IMR-90 (cell line): ENCODE data around the gene SRBD1. TPM values are rescaled to one million over a fixed set of nuclear protein-coding genes. Genes with fewer than 3 reads are reported as not detected.

ENCODE experiments used
- ATAC-seq: fragments of 200-7000 bp; cut with Tn5 transposase; 2 replicates; pipeline ENCODE4 v1.9.1; 2020; ENCODE audit warnings: low read depth, mild to moderate bottlenecking, moderate library complexity
- BruUV-seq: library from RNA; stranded (reverse); fragments of 400-500 nt; replicated peaks from 2 replicates; lab custom pipeline; 2021; lab: Mats Ljungman, UMichigan
- CTCF ChIA-PET: fragments of 300-600 bp; formaldehyde crosslinking; extraction: SDS; loops from one replicate; lab custom pipeline; 2021; ENCODE audit warnings: antibody characterized with exemption; lab: Yijun Ruan, JAX
- POLR2A ChIA-PET: fragments of 300-600 bp; sonication (Branson Sonifier 250); formaldehyde crosslinking; loops from one replicate; lab custom pipeline; 2022; ENCODE audit warnings: antibody characterized with exemption; ENCODE audit not compliant: unreplicated experiment; lab: Charles Lee
- DNase-seq: peaks from one replicate; pipeline ENCODE4 v3.0.0; 2013
- H2AFZ ChIP-seq: replicated peaks from 2 replicates; pipeline ENCODE3; 2013; ENCODE audit warnings: low read length, mild to moderate bottlenecking; ENCODE audit not compliant: poor library complexity
- H2AK5ac ChIP-seq: 2 replicates; pipeline ENCODE4 v1.6.1; 2013; ENCODE audit warnings: low read depth, low read length, inconsistent platforms
- H2AK9ac ChIP-seq: replicated peaks from 2 replicates; pipeline ENCODE3; 2013; ENCODE audit warnings: mild to moderate bottlenecking, low read depth, low read length, moderate library complexity; ENCODE audit not compliant: poor library complexity
- H2BK120ac ChIP-seq: 2 replicates; pipeline ENCODE4 v1.6.1; 2013; ENCODE audit warnings: low read depth, low read length, inconsistent platforms
- H2BK15ac ChIP-seq: 3 replicates; pipeline ENCODE4 v1.6.1; 2013; ENCODE audit warnings: low read depth, low read length, inconsistent platforms
- H2BK20ac ChIP-seq: 2 replicates; pipeline ENCODE4 v1.6.1; 2013; ENCODE audit warnings: low read depth, mild to moderate bottlenecking, inconsistent platforms, low read length, moderate library complexity
- H2BK5ac ChIP-seq: 2 replicates; pipeline ENCODE4 v1.6.1; 2013; ENCODE audit warnings: mild to moderate bottlenecking, low read depth, low read length, inconsistent platforms; ENCODE audit not compliant: poor library complexity, severe bottlenecking
- H3K14ac ChIP-seq: replicated peaks from 2 replicates; pipeline ENCODE4 v1.6.1; 2013; ENCODE audit warnings: low read depth, low read length, inconsistent platforms
- H3K18ac ChIP-seq: 2 replicates; pipeline ENCODE4 v1.6.1; 2013; ENCODE audit warnings: low read depth, low read length, control low read depth
- H3K23ac ChIP-seq: 2 replicates; pipeline ENCODE4 v1.6.1; 2013; ENCODE audit warnings: low read depth, low read length, inconsistent platforms
- H3K27ac ChIP-seq: 2 replicates; pipeline ENCODE4 v1.5.1; 2013; ENCODE audit warnings: mild to moderate bottlenecking, control low read depth, low read length; ENCODE audit not compliant: insufficient read depth
- H3K27me3 ChIP-seq: 2 replicates; pipeline ENCODE4 v1.6.1; 2013; ENCODE audit warnings: low read length; ENCODE audit not compliant: control insufficient read depth, insufficient read depth
- H3K36me3 ChIP-seq: 2 replicates; pipeline ENCODE4 v1.6.1; 2013; ENCODE audit warnings: low read length, mixed read lengths; ENCODE audit not compliant: control insufficient read depth, insufficient read depth
- H3K4ac ChIP-seq: 2 replicates; pipeline ENCODE4 v1.6.1; 2013; ENCODE audit warnings: low read depth, low read length, inconsistent platforms
- H3K4me1 ChIP-seq: 2 replicates; pipeline ENCODE4 v1.6.1; 2013; ENCODE audit warnings: low read length, mixed read lengths; ENCODE audit not compliant: control insufficient read depth, insufficient read depth
- H3K4me2 ChIP-seq: 2 replicates; pipeline ENCODE4 v1.6.1; 2013; ENCODE audit warnings: low read depth, mild to moderate bottlenecking, control low read depth, low read length, moderate library complexity
- H3K4me3 ChIP-seq: 2 replicates; pipeline ENCODE4 v1.5.1; 2013; ENCODE audit warnings: low read depth, mild to moderate bottlenecking, control low read depth, low read length, moderate library complexity; ENCODE audit not compliant: insufficient read depth
- H3K56ac ChIP-seq: 2 replicates; pipeline ENCODE4 v1.6.1; 2013; ENCODE audit warnings: low read length, inconsistent platforms; ENCODE audit not compliant: insufficient read depth; ENCODE audit errors: extremely low read depth
- H3K79me1 ChIP-seq, 2 experiments: 2 replicates each; pipeline ENCODE4 v1.6.1; 2013; ENCODE audit warnings: low read length in 2 of 2, inconsistent platforms in 1 of 2, low read depth in 1 of 2
- H3K9ac ChIP-seq: 2 replicates; pipeline ENCODE4 v1.6.1; 2013; ENCODE audit warnings: low read depth, low read length, control low read depth
- H3K9me1 ChIP-seq: 2 replicates; pipeline ENCODE4 v1.6.1; 2013; ENCODE audit warnings: low read length, inconsistent platforms; ENCODE audit not compliant: insufficient read depth
- H3K9me3 ChIP-seq: 2 replicates; pipeline ENCODE4 v1.6.1; 2013; ENCODE audit warnings: low read length; ENCODE audit not compliant: control insufficient read depth, insufficient read depth
- H4K20me1 ChIP-seq: 2 replicates; pipeline ENCODE4 v1.6.1; 2013; ENCODE audit warnings: low read length, inconsistent platforms; ENCODE audit not compliant: insufficient read depth
- H4K5ac ChIP-seq: 2 replicates; pipeline ENCODE4 v1.6.1; 2013; ENCODE audit warnings: mild to moderate bottlenecking, low read depth, low read length, control low read depth
- H4K8ac ChIP-seq, 2 experiments: 2 replicates each; pipeline ENCODE4 v1.6.1; 2013; ENCODE audit warnings: low read depth in 2 of 2, low read length in 2 of 2, control low read depth in 1 of 2, inconsistent platforms in 1 of 2
- H4K91ac ChIP-seq: 2 replicates; pipeline ENCODE4 v1.6.1; 2013; ENCODE audit warnings: low read depth, low read length, inconsistent platforms; ENCODE audit not compliant: insufficient read depth
- BHLHE40 ChIP-seq: fragments of 150-350 bp; IDR thresholded peaks from 2 replicates; pipeline ENCODE4 v1.6.1; 2016; ENCODE audit warnings: mild to moderate bottlenecking, low read depth, low read length
- CEBPB ChIP-seq: IDR thresholded peaks from 2 replicates; pipeline ENCODE4 v1.6.1; 2012; ENCODE audit warnings: low read depth, low read length, improper control_type of control experiment
- CHD1 ChIP-seq: IDR thresholded peaks from 2 replicates; pipeline ENCODE4 v1.6.1; 2012; ENCODE audit warnings: low read depth, low read length, improper control_type of control experiment
- MXI1 ChIP-seq: IDR thresholded peaks from 2 replicates; pipeline ENCODE4 v1.6.1; 2012; ENCODE audit warnings: low read depth, mild to moderate bottlenecking, low read length, moderate library complexity, borderline replicate concordance
- NFE2L2 ChIP-seq: fragments of 150-350 bp; IDR thresholded peaks from 2 replicates; pipeline ENCODE4 v1.6.1; 2016; ENCODE audit warnings: low read depth, mild to moderate bottlenecking, low read length
- POLR2A ChIP-seq: IDR thresholded peaks from 2 replicates; pipeline ENCODE4 v1.6.1; 2012; ENCODE audit warnings: mild to moderate bottlenecking, low read depth, low read length
- RCOR1 ChIP-seq: IDR thresholded peaks from 2 replicates; pipeline ENCODE4 v1.6.1; 2012; ENCODE audit warnings: mild to moderate bottlenecking, low read length, improper control_type of control experiment; ENCODE audit not compliant: insufficient replicate concordance
- RFX5 ChIP-seq: IDR thresholded peaks from 2 replicates; pipeline ENCODE4 v1.8.0; 2012; ENCODE audit warnings: low read depth, mild to moderate bottlenecking, low read length, moderate library complexity
- WGBS, 2 experiments: methylation state at CpG; one replicate each; pipeline versions ENCODE4 v1.1.5 to v1.1.7; 2013; ENCODE audit warnings: missing lambda C conversion rate in 2 of 2; ENCODE audit not compliant: insufficient read length in 1 of 2; ENCODE audit errors: extremely low coverage in 2 of 2; 5-methylcytosine and 5-hydroxymethylcytosine counted together
- dilution Hi-C: fragments of 300-500 bp; cut with HindIII; formaldehyde crosslinking; loops from one replicate; pipeline ENCODE4 v1.14.3; 2018; ENCODE audit warnings: low sequenced_read_pairs; ENCODE audit not compliant: unreplicated experiment
- in situ Hi-C: fragments of 300-500 bp; cut with MboI; formaldehyde crosslinking; loops from 3 replicates; pipeline ENCODE4 v1.14.3; 2019; ENCODE audit warnings: low sequenced_read_pairs, inconsistent platforms, mixed read lengths
- intact Hi-C: fragments of 100-400 bp; cut with micrococcal nuclease; formaldehyde crosslinking; loops from 2 replicates; pipeline ENCODE4 v1.10.0; 2022
- polyA plus RNA-seq, 3 experiments: library from polyadenylated mRNA; depleted of rRNA; stranded (reverse); fragments of >200 nt; gene quantifications; 2 replicates each; pipeline ENCODE4 v1.2.3, GENCODE V29; 2012; ENCODE audit warnings: low replicate concordance in 1 of 3
- total RNA-seq: library from RNA; depleted of rRNA; stranded (reverse); fragments of >200 nt; gene quantifications from 2 replicates; pipeline ENCODE4 v1.2.3, GENCODE V29; 2012

SRBD1 gene
- total and polyA plus RNA-seq, 2 of the 4 experiments (the other 2 are of a cell fraction): 3.5 to 14.7 TPM

DNA sequence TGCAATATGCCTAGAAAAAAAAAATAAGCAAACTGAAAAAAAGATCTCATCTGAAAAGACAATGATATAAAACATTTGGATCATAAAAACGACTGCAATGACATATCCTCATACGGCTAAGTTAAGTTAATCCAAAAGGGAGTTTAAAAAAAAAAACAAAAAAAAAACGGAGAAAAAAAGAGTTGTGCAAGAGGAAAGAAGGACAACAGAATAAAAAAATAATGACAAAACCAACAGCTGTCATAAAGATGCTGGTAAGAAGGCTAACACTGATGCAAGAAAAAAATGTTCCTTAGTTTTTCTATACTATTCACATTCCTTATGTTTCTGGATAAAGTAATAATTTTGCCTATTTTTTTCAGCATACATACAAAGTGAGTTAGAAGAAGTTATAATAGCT lies 192.5 kb downstream of the SRBD1 start:
- WGBS, 2 experiments: no CpG with 5 or more reads among the region's 3 CpGs
- ChIA-PET POLR2A (no interaction called here), CTCF (no interaction called here)
- intact Hi-C loops: no loop called here
- Histone ChIP-seq H4K5ac (no peak overlapping the region), H2BK120ac (no peak overlapping the region), H3K4me1 (no peaks in the 10 kb centered on the region; the same call in 1 of the 2 replicates), H2BK5ac (no peak overlapping the region), H3K14ac (no peak overlapping the region), H3K9me3 (no peaks in the 10 kb centered on the region), H2BK15ac (no peak overlapping the region), H3K9ac (no peak overlapping the region), H4K20me1 (no peaks in the 10 kb centered on the region), H2AFZ (no peak overlapping the region), H4K8ac (no peak overlapping the region), H3K36me3 (no peaks in the 10 kb centered on the region), H3K9me1 (no peaks in the 10 kb centered on the region), H3K56ac (no peak overlapping the region), H2BK20ac (no peak overlapping the region), H2AK5ac (no peak overlapping the region), H3K27ac (no peak overlapping the region), H3K27me3 (no peaks in the 10 kb centered on the region), H3K18ac (no peak overlapping the region), H3K79me1 (no peaks in the 10 kb centered on the region), H3K4ac (no peak overlapping the region), H2AK9ac (no peak overlapping the region), H3K4me2 (no peak overlapping the region), H3K4me3 (no peak overlapping the region), H4K91ac (no peak overlapping the region), H3K23ac (no peak overlapping the region)
- DNase-seq (no peak), ATAC-seq (no peak)
- BruUV-seq: no TSS peak
- in situ Hi-C loops: no loop called here
- dilution Hi-C loops: no loop called here
- TF ChIP-seq CHD1: no peak
- TF ChIP-seq NFE2L2: no peak
- TF ChIP-seq MXI1: no peak
- no peak for TF ChIP-seq BHLHE40
- no peak for TF ChIP-seq RFX5
- no peak for TF ChIP-seq POLR2A
- TF ChIP-seq CEBPB: no peak
- no peak for TF ChIP-seq RCOR1
